CD4-positive, alpha-beta T cell treated with Interleukin-21 for 1 hour (primary cell): ENCODE results near the gene ACACA.

Experiments used
- DNase-seq: peaks from one replicate; pipeline ENCODE4 v3.0.0-alpha.2; 2020

The ACACA gene

GRCh38 chr17:37340804-37341203 is 65.8 kb downstream of the ACACA start:
- no peak for DNase-seq

GRCh38 chr17:37339321-37339720 is 67.3 kb downstream of the ACACA start:
- DNase-seq, result no peak

- no peak for DNase-seq
Measured at GRCh38 chr17:37338847-37339246, 67.8 kb downstream of the ACACA start.

- no peak for DNase-seq
Measured at GRCh38 chr17:37327341-37328090, 79.1 kb downstream of the ACACA start.

- no peak for DNase-seq
Measured at GRCh38 chr17:37322826-37323561, 83.6 kb downstream of the ACACA start.

GRCh38 chr17:37322106-37322505 is 84.5 kb downstream of the ACACA start:
- DNase-seq, result no peak

- DNase-seq, result no peak
Measured at GRCh38 chr17:37318931-37319594, 87.6 kb downstream of the ACACA start.

GRCh38 chr17:37317867-37318266 is 88.8 kb downstream of the ACACA start:
- no peak for DNase-seq

- DNase-seq, result no peak
Measured at GRCh38 chr17:37315601-37316000, 91.0 kb downstream of the ACACA start.

- no peak for DNase-seq
Measured at GRCh38 chr17:37312137-37312923, 94.3 kb downstream of the ACACA start.

- no peak for DNase-seq
Measured at GRCh38 chr17:37310940-37311339, 95.7 kb downstream of the ACACA start.

- DNase-seq, result no peak
Measured at GRCh38 chr17:37309051-37309450, 97.6 kb downstream of the ACACA start.

GRCh38 chr17:37305406-37305905 is 101.2 kb downstream of the ACACA start:
- no peak for DNase-seq

- no peak for DNase-seq
Measured at GRCh38 chr17:37301288-37301687, 105.3 kb downstream of the ACACA start.

- DNase-seq, result no peak
Measured at GRCh38 chr17:37300683-37301082, 106.0 kb downstream of the ACACA start.

- DNase-seq, result no peak
Measured at GRCh38 chr17:37299257-37299980, 107.2 kb downstream of the ACACA start.

- DNase-seq, result no peak
Measured at GRCh38 chr17:37295888-37296287, 110.7 kb downstream of the ACACA start.

- no peak for DNase-seq
Measured at GRCh38 chr17:37294888-37295287, 111.7 kb downstream of the ACACA start.

GRCh38 chr17:37293770-37294169 is 112.9 kb downstream of the ACACA start:
- no peak for DNase-seq

GRCh38 chr17:37292429-37293139 is 114.1 kb downstream of the ACACA start:
- no peak for DNase-seq

GRCh38 chr17:37291351-37291750 is 115.3 kb downstream of the ACACA start:
- no peak for DNase-seq
